Motor neuron (in vitro differentiated cells): Measurements from ENCODE around the gene FOXO4. TPM values are rescaled to one million over a fixed set of nuclear protein-coding genes. Genes with fewer than 3 reads are reported as not detected.

Experiments
- ATAC-seq, 8 experiments: fragments of 200-7000 bp; cut with Tn5 transposase; replicated peaks in 6 of 8; 2 replicates each; pipeline ENCODE4 v1.8.0; 2021; ENCODE audit warnings: mild to moderate bottlenecking in 8 of 8, moderate library complexity in 8 of 8
- H3K27ac ChIP-seq, 2 donors: fragments of 250-450 bp; sonication (Bioruptor Pico); 2 replicates each; pipeline ENCODE4 v1.9.0; 2021; ENCODE audit warnings: antibody characterized with exemption in 2 of 2, mild to moderate bottlenecking in 2 of 2, moderate library complexity in 1 of 2
- H3K4me1 ChIP-seq, 2 donors: fragments of 250-450 bp; sonication (Bioruptor Pico); replicated peaks in 1 of 2; 2 replicates each; pipeline ENCODE4 v1.6.1; 2021; ENCODE audit warnings: antibody characterized with exemption in 2 of 2, mild to moderate bottlenecking in 2 of 2, moderate library complexity in 1 of 2
- H3K4me3 ChIP-seq, 5 donors: fragments of 250-450 bp; sonication (Bioruptor Pico); 2 replicates each; pipeline ENCODE4 v1.9.0; 2021; ENCODE audit warnings: antibody characterized with exemption in 5 of 5, mild to moderate bottlenecking in 5 of 5, moderate library complexity in 4 of 5
- WGBS, 10 experiments: fragments of 450-650 bp; shearing (Covaris generic); methylation state at CpG; one replicate each; pipeline ENCODE4 v1.0.0; 2022; 5-methylcytosine and 5-hydroxymethylcytosine counted together
- in situ Hi-C, 9 experiments: fragments of 400-800 bp; cut with MboI; loops; one replicate each; pipeline ENCODE4 v1.15.0; 2021; ENCODE audit warnings: low sequenced_read_pairs in 9 of 9, low pct_unique_long_range_greater_than_20kb in 2 of 9; ENCODE audit not compliant: unreplicated experiment in 9 of 9
- total RNA-seq, 8 experiments: library from RNA; unstranded; fragments of 300-600 nt; gene quantifications; 2 replicates each; pipeline versions ENCODE4 v1.2.3 to v1.2.4, GENCODE V29; 2022

The FOXO4 gene
- total RNA-seq, 8 experiments from 2014 or later = 2.8 to 11.9 (median 5.1) TPM

DNA sequence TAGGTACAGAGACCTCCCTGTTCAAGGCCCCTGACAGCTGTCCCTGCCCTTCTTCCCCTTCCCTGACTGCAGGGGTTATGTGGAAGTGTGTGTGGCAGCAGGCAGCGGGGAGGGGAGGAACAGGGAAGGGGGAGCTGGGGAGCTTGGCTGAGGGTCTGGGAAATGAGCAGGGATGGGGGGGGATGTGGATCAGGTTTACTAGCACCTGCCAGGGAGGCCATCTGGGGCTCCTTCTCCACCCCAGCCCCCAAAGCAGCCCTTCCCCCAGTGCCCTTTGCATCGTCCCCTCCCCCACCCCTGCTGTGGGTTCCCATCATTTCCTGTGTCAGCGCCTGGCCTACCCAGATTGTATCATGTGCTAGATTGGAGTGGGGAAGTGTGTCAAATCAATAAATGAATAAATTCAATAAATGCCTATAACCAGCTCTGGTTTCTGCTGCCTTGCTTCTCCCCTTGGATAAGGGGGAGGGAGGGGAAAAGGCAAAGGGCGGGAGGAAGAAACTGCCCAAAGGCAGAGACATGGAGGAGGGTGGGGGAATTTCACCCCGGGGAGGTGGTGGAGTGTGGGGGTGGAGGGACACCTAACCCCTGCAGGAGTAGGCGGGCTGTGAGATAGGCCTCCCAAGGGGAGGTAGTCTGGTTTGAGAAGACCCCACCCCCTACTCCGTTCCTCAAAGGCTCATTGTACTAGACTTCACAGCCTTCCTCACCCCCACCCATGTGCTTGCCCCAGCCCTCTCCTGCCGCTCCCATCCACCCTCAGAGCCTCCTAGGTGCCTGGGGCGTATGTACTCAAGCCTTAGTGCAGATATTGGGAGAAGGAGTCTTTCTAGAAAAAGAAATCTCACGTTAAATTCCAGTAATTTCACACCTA, 7.7 kb downstream of the FOXO4 start:
- 8 to 80% (median 25%) methylated on average over 1 to 2 of the region's 10 CpGs; no CpG with 5 or more reads in 6 of the 10 experiments for WGBS, 10 experiments
- peak overlapping the region; percentile 69 to 75 for H3K27ac ChIP-seq
- in situ Hi-C loops = no loop called here
- peaks cover 36 to 40% of the 10 kb centered on the region in 2 donors for H3K4me1 ChIP-seq
- peak; percentile 61 to 86 (median 82) for ATAC-seq
- H3K4me3 ChIP-seq = peak overlapping the region in 1 of 5 donors; percentile 2

DNA sequence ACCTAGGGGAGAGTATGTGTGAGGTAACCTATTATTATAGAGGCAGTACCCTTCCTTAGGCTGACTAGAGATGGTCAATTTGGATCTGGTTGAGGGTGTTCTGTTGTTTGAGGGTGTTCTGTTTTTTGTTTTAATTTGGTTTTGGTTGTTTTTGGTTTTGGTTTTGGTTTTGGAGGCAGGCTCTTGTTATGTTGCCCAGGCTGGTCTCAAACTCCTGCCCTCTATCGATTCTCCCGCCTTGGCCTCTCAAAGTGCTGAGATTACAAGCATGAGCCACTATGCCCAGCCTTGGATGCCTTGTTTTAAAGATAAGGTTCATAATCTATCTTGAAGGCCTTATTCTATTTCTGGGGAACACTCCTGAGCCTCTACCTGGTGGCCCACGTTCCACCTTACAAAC, 10.0 kb downstream of the FOXO4 start:
- no peak for ATAC-seq
- Histone ChIP-seq H3K27ac (no peak overlapping the region), H3K4me1 (peaks cover 31 to 36% of the 10 kb centered on the region in 2 donors), H3K4me3 (no peak overlapping the region)
- in situ Hi-C loops = no loop called here
- 20 to 100% (median 65%) methylated on average over 1 to 3 of the region's 3 CpGs; no CpG with 5 or more reads in 6 of the 10 experiments for WGBS, 10 experiments

DNA sequence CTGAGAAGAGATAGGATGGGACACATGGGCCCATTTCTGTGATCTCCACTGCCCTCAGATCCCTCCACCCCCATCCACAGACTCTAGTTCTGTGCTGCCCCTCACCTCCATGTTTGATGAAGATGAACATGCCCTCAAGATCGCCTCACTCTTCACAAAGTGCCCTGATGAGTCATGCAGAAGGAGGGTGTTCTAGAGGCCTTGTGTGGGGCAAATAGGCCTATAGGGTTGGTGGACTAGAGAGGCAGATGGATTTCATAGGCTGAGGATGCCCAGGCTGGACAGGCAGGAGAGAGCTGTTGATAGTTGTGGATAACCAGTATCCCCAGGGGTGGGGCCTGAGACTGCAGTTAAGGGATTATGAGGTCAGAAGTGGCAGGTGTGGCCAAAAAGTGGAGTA, 10.8 kb downstream of the FOXO4 start, which contains the start of gene CXorf65:
TSS of gene CXorf65 (minus strand) at position 314 of the 400 bp plus-strand sequence. CDS start at position 130, 184 bp downstream.
- no peak within 1 kb of the TSS for H3K4me3 ChIP-seq
- in situ Hi-C loops = no loop called here
- H3K4me1 ChIP-seq = peaks cover 31 to 36% of the 10 kb centered on the region in 2 donors
- WGBS, 10 experiments = 50% methylated on average over 1 of the region's 1 CpG; no CpG with 5 or more reads in 9 of the 10 experiments
- no peak for ATAC-seq
- no peak within 1 kb of the TSS for H3K27ac ChIP-seq

DNA sequence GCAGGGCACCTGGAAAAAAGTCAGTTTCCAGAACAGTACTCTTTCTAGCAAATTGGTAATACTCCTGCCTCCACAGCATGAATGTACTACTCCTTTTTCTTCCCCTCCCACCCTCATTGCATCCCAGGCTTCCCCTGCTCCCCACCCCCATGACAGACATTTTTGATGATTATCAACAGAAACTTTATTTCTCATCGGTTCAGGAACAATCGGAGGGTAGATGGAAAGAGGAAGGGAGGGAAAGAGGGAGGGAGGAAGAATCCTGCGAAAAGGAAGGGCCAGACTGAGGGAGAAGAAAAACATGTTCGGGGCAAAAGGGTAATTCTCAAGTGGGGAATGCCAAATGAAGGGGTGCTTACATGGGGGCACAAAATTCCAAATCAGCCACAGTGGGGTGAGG, 11.6 kb downstream of the FOXO4 start:
- WGBS, 10 experiments = 30 to 40% (median 33%) methylated on average over 1 to 2 of the region's 4 CpGs; no CpG with 5 or more reads in 7 of the 10 experiments
- Histone ChIP-seq H3K4me1 (peaks cover 29 to 34% of the 10 kb centered on the region in 2 donors), H3K4me3 (no peak overlapping the region), H3K27ac (no peak overlapping the region)
- in situ Hi-C loops = no loop called here
- ATAC-seq = no peak

DNA sequence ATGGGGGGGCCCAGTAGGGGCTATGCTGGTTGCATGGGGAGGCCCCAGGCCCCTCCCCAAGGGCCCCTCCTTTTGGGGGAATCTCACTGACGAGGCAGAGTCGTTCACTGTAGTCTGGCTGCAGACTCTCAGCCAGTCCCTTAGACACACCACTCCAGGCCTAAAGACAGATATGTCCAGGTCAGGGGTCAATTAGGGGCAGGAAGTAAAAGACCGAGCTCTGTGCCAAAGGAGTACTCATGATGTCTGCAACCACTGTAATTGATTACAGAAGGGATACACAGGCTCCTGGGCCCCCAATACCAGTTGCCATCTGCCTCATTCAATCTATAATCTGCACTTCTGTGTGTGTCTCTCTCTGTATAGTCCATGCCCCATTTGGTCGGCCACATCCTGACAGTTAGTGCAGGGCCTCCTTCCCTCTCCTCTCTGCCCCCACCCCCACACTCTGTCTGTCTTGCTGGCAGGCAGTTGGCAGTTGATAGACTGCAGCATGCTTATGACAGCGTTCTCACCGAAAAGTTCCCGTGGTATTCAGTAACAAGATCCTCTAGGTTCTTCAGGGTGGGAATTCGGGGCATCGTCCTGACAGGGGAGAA, 12.2 kb downstream of the FOXO4 start:
- Histone ChIP-seq H3K27ac (no peak overlapping the region), H3K4me3 (no peak overlapping the region), H3K4me1 (peaks cover 23 to 28% of the 10 kb centered on the region in 2 donors)
- ATAC-seq = no peak
- in situ Hi-C loops = no loop called here
- 13 to 57% methylated on average over 1 to 3 of the region's 9 CpGs; no CpG with 5 or more reads in 8 of the 10 experiments for WGBS, 10 experiments

DNA sequence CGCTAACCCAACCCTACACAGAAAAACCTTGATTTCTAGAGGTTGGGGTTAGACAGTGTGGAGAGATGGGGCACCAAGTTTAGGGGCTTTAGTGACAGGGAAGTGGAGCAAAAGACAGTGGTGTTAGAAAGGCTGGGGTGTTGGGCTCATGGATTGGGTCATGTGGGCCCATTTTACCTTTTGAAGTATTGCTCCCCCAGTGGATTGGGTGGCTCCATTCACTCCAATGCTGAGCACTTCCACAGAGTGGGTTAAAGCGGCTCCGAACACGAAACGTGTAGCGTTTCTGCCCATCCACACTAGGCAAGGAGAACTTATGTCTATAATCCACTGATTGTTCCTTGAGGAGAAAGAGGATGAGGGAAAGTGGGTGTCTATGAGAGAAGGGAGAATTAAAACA, 13.4 kb downstream of the FOXO4 start:
- ATAC-seq = no peak
- H3K4me1 ChIP-seq = peaks cover 11 to 16% of the 10 kb centered on the region in 2 donors
- in situ Hi-C loops = no loop called here
- 53 to 100% methylated on average over 1 to 6 of the region's 6 CpGs; no CpG with 5 or more reads in 8 of the 10 experiments for WGBS, 10 experiments
- no peak overlapping the region for H3K4me3 ChIP-seq
- H3K27ac ChIP-seq = no peak overlapping the region

DNA sequence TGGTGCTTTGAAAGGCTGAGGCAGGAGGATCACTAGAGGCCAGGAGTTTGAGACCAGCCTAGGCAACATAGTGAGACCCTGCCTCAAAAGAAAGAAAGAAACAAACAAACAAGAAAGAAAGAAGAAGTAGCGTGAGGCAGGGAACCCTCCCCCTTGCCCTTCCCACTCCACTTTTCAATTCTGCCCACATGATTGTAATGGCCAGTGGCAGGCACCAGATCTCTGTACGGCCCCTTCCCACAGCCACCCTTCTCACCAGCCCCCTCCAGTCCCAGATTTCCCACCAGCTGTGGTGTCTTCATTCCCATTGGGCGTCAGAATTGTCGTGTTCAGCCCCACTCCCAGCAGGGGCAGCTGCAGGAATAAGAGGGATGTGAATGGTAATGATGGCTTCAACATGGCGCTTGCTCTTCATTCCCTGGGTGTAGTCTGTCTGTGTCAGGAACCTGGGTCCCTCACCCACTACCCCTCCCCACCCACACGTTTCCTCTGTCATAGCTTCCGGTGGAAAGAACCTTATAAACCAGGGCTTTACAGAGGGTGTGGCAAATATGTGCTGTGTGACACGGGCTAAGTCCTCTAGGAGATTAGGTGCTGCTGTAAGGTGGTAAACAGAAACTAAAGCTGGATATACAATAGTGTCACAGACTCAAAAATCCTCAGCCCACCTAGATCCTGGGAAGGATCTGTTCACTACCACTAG, 15.6 kb downstream of the FOXO4 start, which contains the start of gene IL2RG:
TSS of gene IL2RG (minus strand) at position 437 of the 703 bp plus-strand sequence. CDS start at position 399, 38 bp downstream.
- Histone ChIP-seq H3K4me1 (peaks cover 5 to 12% of the 10 kb centered on the region in 2 donors), H3K4me3 (no peak within 1 kb of the TSS), H3K27ac (no peak within 1 kb of the TSS)
- in situ Hi-C loops = no loop called here
- ATAC-seq = no peak
- WGBS, 10 experiments = 46 to 92% methylated on average over 2 to 6 of the region's 8 CpGs; no CpG with 5 or more reads in 8 of the 10 experiments

DNA sequence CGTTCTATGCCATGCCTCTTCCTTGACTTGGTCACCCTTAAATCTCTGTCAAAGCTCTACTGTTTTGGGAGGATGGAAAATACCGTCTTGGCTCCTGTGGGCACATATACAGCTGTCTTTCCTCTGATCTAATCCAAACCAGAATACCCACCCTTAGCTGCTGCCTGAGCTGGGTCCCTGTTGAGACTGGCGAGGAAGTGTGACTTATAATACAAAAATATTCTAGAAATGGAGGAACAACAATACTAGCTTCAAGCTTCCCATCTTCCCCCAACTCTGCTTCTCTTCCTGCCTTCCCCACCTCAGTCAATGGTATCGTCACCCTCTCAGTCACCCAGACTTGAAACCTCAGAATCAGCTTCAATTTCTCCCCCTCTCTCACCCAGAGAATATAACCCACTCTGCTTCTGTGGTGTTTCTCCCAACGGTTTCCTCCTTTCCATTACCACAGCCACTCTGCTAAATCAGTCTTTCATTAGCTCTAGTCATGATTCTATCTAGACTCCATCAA, 16.3 kb downstream of the FOXO4 start:
- Histone ChIP-seq H3K4me3 (no peak overlapping the region), H3K4me1 (peaks cover 5 to 12% of the 10 kb centered on the region in 2 donors), H3K27ac (no peak overlapping the region)
- ATAC-seq = no peak
- in situ Hi-C loops = no loop called here
- 0 to 100% (median 51%) methylated on average over 1 to 2 of the region's 5 CpGs; no CpG with 5 or more reads in 5 of the 10 experiments for WGBS, 10 experiments

DNA sequence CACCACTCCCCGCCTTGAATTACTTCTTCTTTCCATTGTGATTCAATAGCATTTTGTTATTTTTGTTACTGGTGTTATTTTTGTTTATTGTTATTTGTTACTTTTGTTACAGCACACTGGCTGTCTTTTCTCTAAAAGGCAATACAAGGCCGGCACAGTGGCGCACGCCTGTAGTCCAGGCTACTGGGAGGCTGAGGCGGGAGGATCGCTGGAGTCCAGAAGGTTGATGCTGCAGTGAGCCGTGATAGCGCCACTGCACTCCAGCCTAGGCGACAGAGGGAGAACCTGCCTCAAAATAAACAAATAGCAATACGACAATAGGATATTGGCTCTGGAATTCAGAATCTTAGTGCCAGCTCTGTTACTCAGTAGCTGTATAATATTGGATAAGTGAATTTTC, 21.7 kb downstream of the FOXO4 start:
- Histone ChIP-seq H3K27ac (no peak overlapping the region), H3K4me1 (peaks cover 4 to 6% of the 10 kb centered on the region in 2 donors), H3K4me3 (peak overlapping the region in 3 of 5 donors; percentile 53 to 90 (median 67))
- no peak for ATAC-seq
- in situ Hi-C loops = no loop called here
- WGBS, 10 experiments = 70 to 100% (median 86%) methylated on average over 1 to 5 of the region's 10 CpGs; no CpG with 5 or more reads in 7 of the 10 experiments

DNA sequence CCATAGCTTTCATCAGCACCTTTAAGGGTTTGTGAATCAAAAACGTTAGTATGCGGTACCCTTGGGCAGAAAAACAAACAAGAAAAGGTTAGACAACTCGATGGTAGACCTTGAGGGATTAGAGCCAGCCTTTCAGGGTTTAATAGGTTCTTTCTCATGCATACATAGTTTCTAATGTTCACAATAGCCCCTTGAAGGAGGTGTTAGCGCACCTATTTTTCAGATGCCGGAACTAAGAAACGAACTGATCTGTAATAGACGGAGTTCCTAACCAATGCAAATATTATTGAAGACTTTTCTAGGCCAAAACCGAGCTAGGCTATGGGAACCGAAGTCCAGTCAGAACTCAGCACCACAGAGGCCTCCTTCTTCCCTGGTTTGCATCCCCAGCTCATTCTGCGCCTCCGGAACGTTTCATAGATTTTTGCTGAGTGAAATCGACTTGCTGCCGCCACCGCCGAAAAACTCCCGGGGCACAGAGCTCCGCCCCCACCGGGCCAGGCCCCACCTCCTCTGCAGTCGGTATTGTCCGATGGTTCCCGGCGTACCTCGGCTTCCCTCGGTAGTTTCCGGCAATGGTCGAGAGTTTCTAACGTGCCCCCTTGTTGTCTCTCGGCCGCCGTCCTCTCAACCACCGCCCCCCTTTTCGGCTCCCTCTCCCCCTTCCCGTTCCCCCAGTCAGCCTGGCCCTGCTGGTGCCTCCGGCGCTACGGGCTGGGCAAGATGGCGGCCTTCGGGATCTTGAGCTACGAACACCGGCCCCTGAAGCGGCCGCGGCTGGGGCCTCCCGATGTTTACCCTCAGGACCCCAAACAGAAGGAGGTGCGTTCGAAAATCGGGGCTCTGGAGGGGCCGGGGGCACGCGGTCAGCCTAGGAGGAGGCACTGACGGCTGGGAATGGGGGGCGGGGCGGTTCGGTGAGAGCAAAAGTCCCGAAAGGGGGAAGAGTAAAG, 22.7 kb downstream of the FOXO4 start, which contains the start of gene MED12:
TSS of gene MED12 (plus strand) at position 565 of the 953 bp plus-strand sequence. CDS start at position 724, 159 bp downstream.
- Histone ChIP-seq H3K27ac (peak within 1 kb of the TSS; percentile 65 to 85), H3K4me3 (peak within 1 kb of the TSS; percentile 53 to 90 (median 65)), H3K4me1 (peaks cover 4 to 6% of the 10 kb centered on the region in 2 donors)
- 0 to 18% (median 10%) methylated on average over 1 to 8 of the region's 56 CpGs; no CpG with 5 or more reads in 5 of the 10 experiments for WGBS, 10 experiments
- in situ Hi-C loops = no loop called here
- peak; percentile 95 to 99 (median 98) for ATAC-seq

DNA sequence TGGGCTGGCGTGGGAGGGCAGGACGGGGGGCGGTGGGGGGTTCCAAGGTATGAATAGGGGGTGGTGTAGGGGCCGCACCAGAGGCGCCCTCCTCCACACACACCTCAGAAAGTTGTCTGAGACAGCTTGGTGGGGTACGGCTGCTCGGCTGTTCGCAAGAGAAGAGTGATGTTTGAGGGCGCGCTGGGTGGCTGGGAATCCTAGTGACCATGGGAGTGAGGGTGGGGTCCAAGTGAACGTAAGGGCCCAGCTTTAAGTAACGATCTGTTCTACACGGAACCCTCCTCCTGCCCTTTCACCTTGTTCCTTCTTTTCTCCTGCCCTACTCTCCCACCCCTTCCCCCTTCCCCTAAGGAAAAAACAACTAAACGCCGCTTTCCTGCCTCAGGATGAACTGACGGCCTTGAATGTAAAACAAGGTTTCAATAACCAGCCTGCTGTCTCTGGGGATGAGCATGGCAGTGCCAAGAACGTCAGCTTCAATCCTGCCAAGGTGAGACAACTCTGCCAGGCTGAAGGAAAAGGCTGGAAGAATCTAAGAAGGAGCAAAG, 23.4 kb downstream of the FOXO4 start:
- H3K27ac ChIP-seq = peak overlapping the region in 1 of 2 donors; percentile 85
- in situ Hi-C loops = no loop called here
- peak overlapping the region; percentile 53 to 90 (median 65) for H3K4me3 ChIP-seq
- peak in 7 of 8 experiments; percentile 11 to 51 (median 34) for ATAC-seq
- peaks cover 4 to 6% of the 10 kb centered on the region in 2 donors for H3K4me1 ChIP-seq
- WGBS, 10 experiments = 0 to 40% methylated on average over 1 to 2 of the region's 17 CpGs; no CpG with 5 or more reads in 8 of the 10 experiments
